H1 (cell line): ENCODE data around the gene PARG. TPM values are rescaled to one million over a fixed set of nuclear protein-coding genes. Genes with fewer than 3 reads are reported as not detected.

ENCODE experiments used
- CTCF ChIA-PET: fragments of 300-600 bp; sonication (Branson Sonifier 250); formaldehyde crosslinking; loops from one replicate; lab custom pipeline; 2021; ENCODE audit not compliant: partially characterized antibody; lab: Charles Lee
- POLR2A ChIA-PET: fragments of 300-600 bp; sonication (Branson Sonifier 250); formaldehyde crosslinking; loops from one replicate; lab custom pipeline; 2021; ENCODE audit warnings: inconsistent platforms; ENCODE audit not compliant: partially characterized antibody; lab: Charles Lee
- DNase-seq, 2 experiments: peaks; one replicate each; pipeline versions ENCODE4 v3.0.0 to v3.0.0-alpha.2; 2010 to 2022; ENCODE audit warnings: low spot score in 2 of 2, low read depth in 1 of 2, mixed read lengths in 1 of 2
- FAIRE-seq: peaks from 2 replicates; lab custom pipeline; 2011; peaks lifted over from hg19 to GRCh38; lab: Jason Lieb, UNC
- H2AFZ ChIP-seq: 2 replicates; pipeline ENCODE4 v1.8.1; 2012; ENCODE audit warnings: low read length, inconsistent platforms
- H2AK5ac ChIP-seq: 2 replicates; pipeline ENCODE4 v1.6.1; 2013; ENCODE audit warnings: low read depth, low read length
- H2BK120ac ChIP-seq: replicated peaks from 2 replicates; pipeline ENCODE3; 2013; ENCODE audit warnings: low read depth, low read length, inconsistent platforms
- H2BK12ac ChIP-seq: 2 replicates; pipeline ENCODE4 v1.6.1; 2013; ENCODE audit warnings: low read depth, low read length
- H2BK15ac ChIP-seq: 2 replicates; pipeline ENCODE4 v1.6.1; 2013; ENCODE audit warnings: low read length
- H2BK20ac ChIP-seq: 2 replicates; pipeline ENCODE4 v1.6.1; 2013; ENCODE audit warnings: low read length
- H2BK5ac ChIP-seq: 2 replicates; pipeline ENCODE4 v1.6.1; 2013; ENCODE audit warnings: low read depth, low read length
- H3K14ac ChIP-seq: 2 replicates; pipeline ENCODE4 v1.6.1; 2013; ENCODE audit warnings: inconsistent platforms; ENCODE audit not compliant: insufficient read length
- H3K18ac ChIP-seq: 2 replicates; pipeline ENCODE4 v1.6.1; 2013; ENCODE audit warnings: low read length; ENCODE audit errors: extremely low read depth
- H3K23ac ChIP-seq: 2 replicates; pipeline ENCODE4 v1.6.1; 2013; ENCODE audit warnings: inconsistent platforms; ENCODE audit not compliant: insufficient read length
- H3K23me2 ChIP-seq: 2 replicates; pipeline ENCODE4 v1.6.1; 2013; ENCODE audit warnings: low read depth, low read length
- H3K27ac ChIP-seq: 2 replicates; pipeline ENCODE4 v1.6.1; 2011; ENCODE audit warnings: low read depth, low read length, inconsistent platforms
- H3K27me3 ChIP-seq, 4 experiments: replicated peaks in 1 of 4; 1 replicate in 1 of 4; 2 replicates in 3 of 4; pipeline versions ENCODE4 v1.6.1 to v1.8.1; 2011 to 2013; ENCODE audit warnings: low read length in 3 of 4, mild to moderate bottlenecking in 3 of 4, inconsistent platforms in 2 of 4, mixed read lengths in 2 of 4, moderate library complexity in 1 of 4; ENCODE audit not compliant: control insufficient read depth in 3 of 4, insufficient read depth in 3 of 4; ENCODE audit errors: extremely low read depth in 1 of 4
- H3K36me3 ChIP-seq, 4 experiments: 2 replicates each; pipeline versions ENCODE4 v1.6.1 to v1.8.1; 2011 to 2013; ENCODE audit warnings: mild to moderate bottlenecking in 4 of 4, low read length in 3 of 4, moderate library complexity in 2 of 4, control low read depth in 1 of 4, inconsistent platforms in 1 of 4; ENCODE audit not compliant: insufficient read depth in 4 of 4, control insufficient read depth in 2 of 4
- H3K4ac ChIP-seq: replicated peaks from 2 replicates; pipeline ENCODE3; 2013; ENCODE audit warnings: low read length, low read depth, mixed read lengths, inconsistent platforms; ENCODE audit not compliant: insufficient read length
- H3K4me1 ChIP-seq, 4 experiments: replicated peaks in 1 of 4; 1 replicate in 1 of 4; 2 replicates in 3 of 4; pipeline versions ENCODE4 v1.6.1 to v1.8.1; 2011 to 2013; ENCODE audit warnings: low read length in 3 of 4, inconsistent platforms in 2 of 4, mixed read lengths in 1 of 4; ENCODE audit not compliant: insufficient read depth in 4 of 4, control insufficient read depth in 3 of 4
- H3K4me2 ChIP-seq, 2 experiments: 2 replicates each; pipeline versions ENCODE4 v1.6.1 to v1.8.1; 2011 to 2013; ENCODE audit warnings: low read depth in 2 of 2, low read length in 2 of 2, control low read depth in 1 of 2, inconsistent platforms in 1 of 2, mild to moderate bottlenecking in 1 of 2; ENCODE audit not compliant: insufficient read depth in 1 of 2
- H3K4me3 ChIP-seq, 4 experiments: fragments of 200-600, 300-600 bp in 1 of 4; sonication (generic), shearing (Covaris generic), sonication (Bioruptor Twin) in 1 of 4; 2 replicates each; pipeline versions ENCODE4 v1.5.1 to v1.8.1; 2011 to 2016; ENCODE audit warnings: low read length in 4 of 4, low read depth in 3 of 4, control low read depth in 2 of 4, inconsistent platforms in 2 of 4, mild to moderate bottlenecking in 2 of 4, mixed read lengths in 1 of 4, moderate library complexity in 1 of 4; ENCODE audit not compliant: insufficient read depth in 2 of 4; ENCODE audit errors: extremely low read depth in 1 of 4
- H3K56ac ChIP-seq: replicated peaks from 2 replicates; pipeline ENCODE3; 2013; ENCODE audit warnings: low read depth, mild to moderate bottlenecking, mixed read lengths, low read length, inconsistent platforms; ENCODE audit not compliant: insufficient read length
- H3K79me1 ChIP-seq: 2 replicates; pipeline ENCODE4 v1.6.1; 2013; ENCODE audit warnings: low read depth, low read length, control low read depth
- H3K79me2 ChIP-seq, 2 experiments: 2 replicates each; pipeline versions ENCODE4 v1.6.1 to v1.8.1; 2012 to 2013; ENCODE audit warnings: low read length in 2 of 2, mild to moderate bottlenecking in 2 of 2, inconsistent platforms in 1 of 2; ENCODE audit not compliant: insufficient read depth in 2 of 2, control insufficient read depth in 1 of 2
- H3K9ac ChIP-seq, 4 experiments: replicated peaks in 1 of 4; 1 replicate in 1 of 4; 2 replicates in 3 of 4; pipeline versions ENCODE4 v1.6.1 to v1.8.1; 2011 to 2013; ENCODE audit warnings: low read depth in 3 of 4, low read length in 3 of 4, control low read depth in 2 of 4, mild to moderate bottlenecking in 2 of 4, moderate library complexity in 2 of 4, inconsistent platforms in 1 of 4; ENCODE audit errors: extremely low read depth in 1 of 4
- H3K9me3 ChIP-seq, 2 experiments: 2 replicates each; pipeline versions ENCODE4 v1.6.1 to v1.8.1; 2012 to 2013; ENCODE audit warnings: mild to moderate bottlenecking in 2 of 2, moderate library complexity in 2 of 2, control low read depth in 1 of 2, inconsistent platforms in 1 of 2, low read depth in 1 of 2, low read length in 1 of 2, mixed read lengths in 1 of 2; ENCODE audit not compliant: insufficient read depth in 2 of 2
- H4K20me1 ChIP-seq, 2 experiments: replicated peaks in 1 of 2; 2 replicates each; pipeline versions ENCODE3 to v1.8.1; 2011 to 2013; ENCODE audit warnings: inconsistent platforms in 2 of 2, low read length in 2 of 2, mild to moderate bottlenecking in 1 of 2; ENCODE audit not compliant: insufficient read depth in 2 of 2, control insufficient read depth in 1 of 2
- H4K5ac ChIP-seq: 2 replicates; pipeline ENCODE4 v1.6.1; 2013; ENCODE audit warnings: low read length, low read depth, mixed read lengths, inconsistent platforms; ENCODE audit not compliant: insufficient read length
- H4K8ac ChIP-seq: 2 replicates; pipeline ENCODE4 v1.8.0; 2013; ENCODE audit warnings: mild to moderate bottlenecking, moderate library complexity, low read length, inconsistent platforms; ENCODE audit not compliant: insufficient read depth; ENCODE audit errors: extremely low read depth
- H4K91ac ChIP-seq: replicated peaks from 2 replicates; pipeline ENCODE3; 2013; ENCODE audit warnings: low read length, mixed read lengths, inconsistent platforms; ENCODE audit not compliant: insufficient read length
- CEBPB ChIP-seq: IDR thresholded peaks from 2 replicates; pipeline ENCODE4 v1.6.1; 2012; ENCODE audit warnings: low read depth, low read length
- E2F6 ChIP-seq: IDR thresholded peaks from 2 replicates; pipeline ENCODE4 v1.6.1; 2012; ENCODE audit warnings: inconsistent platforms
- EZH2 ChIP-seq: fragments of 200-600 bp; sonication (generic); IDR thresholded peaks from 2 replicates; pipeline ENCODE4 v1.7.1; 2012; ENCODE audit warnings: low read depth, mild to moderate bottlenecking, moderate library complexity, low read length, inconsistent platforms; ENCODE audit not compliant: severe bottlenecking
- RFX5 ChIP-seq: IDR thresholded peaks from 2 replicates; pipeline ENCODE4 v1.6.1; 2011; ENCODE audit warnings: low read depth, low read length, improper control_type of control experiment, borderline replicate concordance
- RNF2 ChIP-seq: fragments of 200-900, 300-1000 bp; sonication (generic); IDR thresholded peaks from 2 replicates; pipeline ENCODE4 v1.7.1; 2016; ENCODE audit warnings: borderline replicate concordance, low read depth, mild to moderate bottlenecking, antibody characterized with exemption, low read length; ENCODE audit not compliant: poor library complexity, severe bottlenecking; ENCODE audit errors: missing control alignments
- WGBS, 2 experiments: shearing (Covaris generic) in 1 of 2; methylation state at CpG; one replicate each; pipeline versions ENCODE4 v1.1.6 to v1.1.7; 2013 to 2015; ENCODE audit warnings: low lambda C conversion rate in 2 of 2, mixed read lengths in 2 of 2, inconsistent platforms in 1 of 2, low coverage in 1 of 2, missing lambda C conversion rate in 1 of 2; ENCODE audit not compliant: insufficient replicate concordance in 2 of 2, insufficient coverage in 1 of 2, insufficient read length in 1 of 2; ENCODE audit errors: extremely low coverage in 1 of 2, missing lambda C conversion rate in 1 of 2; 5-methylcytosine and 5-hydroxymethylcytosine counted together
- polyA plus RNA-seq, 7 experiments: library from polyadenylated mRNA; depleted of rRNA in 3 of 7; stranded (reverse) in 5 of 7; unstranded in 2 of 7; fragments of >200 nt in 5 of 7; fragments of 200-250 nt in 2 of 7; gene quantifications; 1 replicate in 5 of 7; 2 replicates in 1 of 7; 4 replicates in 1 of 7; pipeline versions ENCODE4 v1.2.1 to v1.2.3, GENCODE V29; 2011 to 2013; ENCODE audit warnings: missing spikeins in 2 of 7, mixed read lengths in 2 of 7
- total RNA-seq: library from RNA; stranded (reverse); fragmentation: NEBNext Ultra II Directional; extraction: Animal tissue kit (Norgen Biotek cat#: 25700); gene quantifications from 2 replicates; pipeline ENCODE4 v1.2.1, GENCODE V29; 2021

The PARG gene
- total and polyA plus RNA-seq, 2 of the 8 experiments (the other 6 are each of a cell fraction or from before 2014, with no cell fraction given) = 13.3 to 56.2 TPM

- H3K4me2 ChIP-seq = peak overlapping the region; percentile 59 to 62
- CTCF ChIA-PET = interaction anchor here (0.6 to 2.3 kb wide), 7 partner anchors 14 to 164 kb away, joined by 3 to 6 read pairs (median 4); no protein-coding TSS in a partner anchor
- H3K9me3 ChIP-seq = no peaks in the 10 kb centered on the region
- peak overlapping the region; percentile 30 for H4K5ac ChIP-seq
- no peak overlapping the region for H4K91ac ChIP-seq
- no peak overlapping the region for H3K4ac ChIP-seq
- H2BK15ac ChIP-seq = no peak overlapping the region
- no peak overlapping the region; a peak in 1 of 7 replicates for H3K9ac ChIP-seq
- no peak for FAIRE-seq
- H4K8ac ChIP-seq = peak overlapping the region; percentile 38; the same call in 1 of the 2 replicates
- H3K56ac ChIP-seq = no peak overlapping the region
- TF ChIP-seq E2F6 = peak; percentile 90; the same call in 1 of the 2 replicates
- TF ChIP-seq EZH2 = peak; percentile 51
- TF ChIP-seq RFX5 = no peak
- no peak for TF ChIP-seq CEBPB
- peak; percentile 66 for TF ChIP-seq RNF2
- TF ChIP-seq, all 59 proteins: peak for 3
- POLR2A ChIA-PET = no interaction called here
- no peaks in the 10 kb centered on the region for H3K36me3 ChIP-seq
- H3K4me3 ChIP-seq = peak overlapping the region; percentile 17 to 54 (median 22); a peak in 3 of 8 replicates
- peaks cover 10 to 22% (median 19%) of the 10 kb centered on the region in 4 experiments; a peak in 6 of 7 replicates for H3K27me3 ChIP-seq
- H2AFZ ChIP-seq = no peak overlapping the region
- H2AK5ac ChIP-seq = no peak overlapping the region
- H2BK120ac ChIP-seq = no peak overlapping the region
- DNase-seq = peak in 1 of 2 experiments; percentile 69
- no peaks in the 10 kb centered on the region for H3K79me2 ChIP-seq
- H4K20me1 ChIP-seq = no peaks in the 10 kb centered on the region
- no peak overlapping the region for H3K23ac ChIP-seq
- WGBS, 2 experiments = 24% methylated on average over 23 of the region's 38 CpGs; no CpG with 5 or more reads in 1 of the 2 experiments
- H3K4me1 ChIP-seq = peaks cover 0 to 5% (median under 1%) of the 10 kb centered on the region in 4 experiments; a peak in 4 of 7 replicates
- no peak overlapping the region for H3K14ac ChIP-seq
- H2BK5ac ChIP-seq = no peak overlapping the region
- H3K18ac ChIP-seq = peak overlapping the region; percentile 32; the same call in 1 of the 2 replicates
- no peak overlapping the region for H3K27ac ChIP-seq
- H3K79me1 ChIP-seq = no peaks in the 10 kb centered on the region
- H2BK20ac ChIP-seq = no peak overlapping the region
- H3K23me2 ChIP-seq = no peaks in the 10 kb centered on the region; the same call in 1 of the 2 replicates
- no peak overlapping the region for H2BK12ac ChIP-seq
Observed at GRCh38 chr10:49768329-49768728, 173.5 kb downstream of the PARG start.
